Measurements from ENCODE around the gene ZNF764. TPM values are rescaled to one million over a fixed set of nuclear protein-coding genes. Genes with fewer than 3 reads are reported as not detected.

The ZNF764 gene
- total RNA-seq, 1 donor: 4.3 TPM

GRCh38 chr16:30585022-30585399 lies 26.8 kb upstream of the ZNF764 start:
- TF ChIP-seq CTCF (IDR thresholded peaks at IDR 0.05; ENCODE audit: insufficient read depth, low read depth, low read length): no peak
- DNase-seq (ENCODE audit: low read depth): peak; percentile 18
- H3K4me3 ChIP-seq (ENCODE audit: low read depth, low read length): peak overlapping the region; percentile 70

GRCh38 chr16:30582611-30583340 lies 24.6 kb upstream of the ZNF764 start:
- DNase-seq (ENCODE audit: low read depth): no peak
- TF ChIP-seq CTCF (IDR thresholded peaks at IDR 0.05; ENCODE audit: insufficient read depth, low read depth, low read length): no peak
- no peak overlapping the region for H3K4me3 ChIP-seq (ENCODE audit: low read depth, low read length)

DNA sequence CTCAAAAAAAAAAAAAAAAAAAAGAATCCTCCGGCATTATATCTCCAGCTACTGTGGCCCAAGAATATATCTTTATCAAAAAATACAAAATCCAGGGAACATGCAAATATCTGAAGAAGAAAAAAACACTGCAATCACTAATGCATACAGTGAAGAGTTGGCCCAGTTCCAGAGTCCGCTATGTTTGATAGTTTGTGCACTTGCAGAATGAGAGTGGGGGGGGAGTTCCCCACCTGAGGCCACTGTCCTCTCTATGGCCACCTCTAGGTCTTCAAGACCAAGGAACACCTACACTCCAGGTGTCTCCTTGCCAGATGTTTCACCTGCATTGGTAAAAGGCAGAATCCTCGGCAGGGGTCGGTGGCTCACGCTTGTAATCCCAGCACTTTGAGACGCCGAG lies 23.3 kb upstream of the ZNF764 start:
- TF ChIP-seq CTCF (IDR thresholded peaks at IDR 0.05; ENCODE audit: insufficient read depth, low read depth, low read length): no peak
- DNase-seq (ENCODE audit: low read depth): no peak
- H3K4me3 ChIP-seq (ENCODE audit: low read depth, low read length): no peak overlapping the region

DNA sequence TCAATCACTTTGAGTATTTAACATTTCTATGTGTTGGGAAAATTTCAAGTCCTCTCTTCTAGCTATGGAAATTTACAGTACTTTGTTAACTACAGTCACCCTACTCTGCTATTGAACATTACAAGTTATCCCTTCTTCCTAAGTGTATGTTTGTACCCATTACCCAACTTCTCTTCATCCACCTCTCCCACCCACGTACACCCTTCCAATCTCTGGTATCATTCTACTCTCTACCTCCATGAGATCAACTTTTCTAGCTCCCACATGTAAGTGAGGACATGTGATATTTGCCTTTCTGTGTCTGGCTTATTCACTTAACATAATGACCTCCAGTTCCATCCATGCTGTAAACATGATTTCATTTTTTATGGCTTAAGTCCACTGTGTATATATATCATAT lies 16.5 kb upstream of the ZNF764 start:
- no peak for TF ChIP-seq CTCF (IDR thresholded peaks at IDR 0.05; ENCODE audit: insufficient read depth, low read depth, low read length)
- no peak overlapping the region for H3K4me3 ChIP-seq (ENCODE audit: low read depth, low read length)
- DNase-seq (ENCODE audit: low read depth): no peak

DNA sequence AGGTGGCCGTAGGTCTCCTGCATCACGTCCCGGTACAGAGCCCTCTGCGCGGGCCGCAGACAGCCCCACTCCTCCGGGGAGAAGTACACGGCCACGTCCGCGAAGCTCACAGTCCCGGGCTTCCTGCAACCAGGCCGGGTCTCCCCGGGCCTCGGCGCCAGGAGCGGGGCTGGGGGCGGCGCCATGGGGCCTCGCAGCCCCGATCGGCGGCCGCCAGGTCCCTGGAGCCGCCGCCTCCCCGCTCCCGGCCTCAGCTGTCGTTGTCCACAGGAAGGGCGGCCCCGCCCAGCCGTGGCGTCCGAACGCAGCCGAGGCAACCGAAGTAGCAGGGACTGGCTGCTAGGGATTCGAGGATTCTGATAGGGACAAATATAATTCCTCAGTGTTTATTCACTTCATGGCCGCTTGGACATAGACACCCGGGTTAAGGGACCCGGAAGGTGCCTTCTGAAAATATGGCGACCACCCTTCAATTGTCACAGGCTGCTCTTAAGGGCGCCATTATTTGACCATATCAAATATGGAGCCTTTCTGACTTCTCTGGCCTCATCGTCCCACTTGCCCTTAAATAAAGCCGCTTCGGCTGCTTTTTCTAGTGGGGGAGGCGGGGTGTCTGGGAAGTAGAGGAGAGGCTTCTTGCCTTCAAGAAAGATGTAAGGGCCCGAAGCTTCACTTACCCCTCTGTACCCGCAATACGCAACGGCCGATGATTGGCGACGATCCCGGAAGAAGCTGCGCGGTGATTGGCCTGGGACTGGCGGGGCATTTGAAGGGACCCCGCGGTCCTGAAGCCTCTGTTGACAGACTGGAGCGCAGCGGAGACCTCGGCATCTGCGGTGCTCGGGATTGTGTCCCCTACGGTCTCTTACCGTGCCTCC lies 13.5 kb upstream of the ZNF764 start, which contains the start of gene ZNF688:
ZNF688 (minus strand) TSS at position 270 of the 878 bp plus-strand sequence; CDS start at position 185, 85 bp downstream.
- no peak for TF ChIP-seq CTCF (IDR thresholded peaks at IDR 0.05; ENCODE audit: insufficient read depth, low read depth, low read length)
- peak; percentile 99 for DNase-seq (ENCODE audit: low read depth)
- peak within 1 kb of the TSS; percentile 72 for H3K4me3 ChIP-seq (ENCODE audit: low read depth, low read length)

DNA sequence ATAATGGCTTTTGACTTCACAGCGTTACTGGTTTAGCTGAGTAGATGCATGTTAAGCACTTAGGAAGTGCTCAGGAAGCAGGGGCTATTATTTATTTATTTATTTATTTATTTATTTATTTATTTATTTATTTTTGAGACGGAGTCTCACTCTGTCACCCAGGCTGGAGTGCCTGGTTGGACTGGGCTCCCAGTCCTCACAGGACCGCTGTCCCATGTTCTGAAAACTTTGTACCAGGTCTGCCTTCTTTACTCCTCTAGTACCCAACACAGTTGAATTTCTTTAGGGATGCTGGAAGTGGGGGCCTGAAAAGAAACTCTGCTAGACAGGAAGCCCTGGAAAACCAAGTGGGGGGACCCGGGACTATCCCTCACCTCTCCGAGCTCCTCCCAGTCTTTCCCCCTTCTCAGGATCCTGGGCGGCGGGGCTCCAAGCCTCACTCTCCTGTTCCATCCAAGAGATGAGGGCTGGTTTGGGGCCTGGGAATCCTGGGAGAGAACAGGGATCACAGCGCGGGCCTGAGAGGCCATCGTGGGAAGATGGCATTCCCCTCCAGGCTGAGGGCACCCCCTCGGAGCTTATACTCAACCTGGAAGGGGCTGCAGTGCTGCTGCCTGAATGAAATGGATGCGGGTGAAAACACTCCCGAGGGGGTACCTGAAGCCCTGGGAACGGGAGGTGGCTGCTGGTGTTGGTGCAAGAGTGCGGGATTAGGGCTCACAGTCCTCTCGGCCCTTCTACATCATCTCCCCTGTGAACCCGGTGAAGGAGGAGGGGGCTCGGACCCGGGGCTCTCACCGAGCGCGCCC lies 12.7 kb upstream of the ZNF764 start:
- peak; percentile 40 for DNase-seq (ENCODE audit: low read depth)
- TF ChIP-seq CTCF (IDR thresholded peaks at IDR 0.05; ENCODE audit: insufficient read depth, low read depth, low read length): no peak
- H3K4me3 ChIP-seq (ENCODE audit: low read depth, low read length): peak overlapping the region; percentile 72

All from fibroblast of villous mesenchyme (primary cell).